AG04449 (cell line): Measurements from ENCODE around the gene DUOXA1.

Experiments used
- CTCF ChIA-PET: fragments of 350-600 bp; formaldehyde crosslinking; extraction: SDS; loops from one replicate; lab custom pipeline; 2021; ENCODE audit warnings: antibody characterized with exemption; lab: Yijun Ruan, JAX
- POLR2A ChIA-PET: fragments of 400-600, 350-600 bp; formaldehyde crosslinking; extraction: SDS; loops from one replicate; lab custom pipeline; 2020; ENCODE audit warnings: antibody characterized with exemption, inconsistent platforms; lab: Yijun Ruan, JAX
- DNase-seq: peaks from one replicate; pipeline ENCODE4 v3.0.0-alpha.2; 2010; ENCODE audit warnings: low read depth, low spot score
- H3K4me3 ChIP-seq: 2 replicates; pipeline ENCODE4 v1.5.1; 2011; ENCODE audit warnings: low read depth, mild to moderate bottlenecking, control low read depth, low read length
- CTCF ChIP-seq: IDR thresholded peaks from one replicate; pipeline ENCODE4 v1.5.1; 2011; ENCODE audit warnings: mild to moderate bottlenecking, moderate library complexity, low read length, control low read depth, inconsistent platforms; ENCODE audit not compliant: insufficient read depth; ENCODE audit errors: missing control alignments

DUOXA1 gene

GRCh38 chr15:45149060-45149459 is 19.4 kb upstream of the DUOXA1 start:
- TF ChIP-seq CTCF: no peak
- CTCF ChIA-PET: interaction anchor here (1.3 to 3.2 kb wide), 6 partner anchors 15 to 56 kb away, joined by 4 to 20 read pairs (median 8); no protein-coding TSS in a partner anchor
- POLR2A ChIA-PET: no interaction called here
- no peak for DNase-seq
- no peak overlapping the region for H3K4me3 ChIP-seq

- POLR2A ChIA-PET: no interaction called here
- no peak overlapping the region for H3K4me3 ChIP-seq
- no peak for TF ChIP-seq CTCF
- DNase-seq: no peak
- CTCF ChIA-PET: interaction anchor here (0.7 to 3.2 kb wide), 6 partner anchors 14 to 56 kb away, joined by 3 to 20 read pairs (median 8); no protein-coding TSS in a partner anchor
Observed at GRCh38 chr15:45148076-45149059, 18.7 kb upstream of the DUOXA1 start.

- no peak for TF ChIP-seq CTCF
- ChIA-PET POLR2A (no interaction called here), CTCF (interaction anchor here (0.7 to 3.2 kb wide), 4 partner anchors 15 to 29 kb away, joined by 3 to 20 read pairs (median 4); no protein-coding TSS in a partner anchor)
- no peak overlapping the region for H3K4me3 ChIP-seq
- no peak for DNase-seq
Observed at GRCh38 chr15:45147606-45148005, 17.9 kb upstream of the DUOXA1 start.

GRCh38 chr15:45146405-45146804 is 16.7 kb upstream of the DUOXA1 start:
- H3K4me3 ChIP-seq: no peak overlapping the region
- ChIA-PET CTCF (interaction anchor here (1.2 to 2.1 kb wide), 4 partner anchors 17 to 28 kb away, joined by 4 to 8 read pairs (median 6); no protein-coding TSS in a partner anchor), POLR2A (no interaction called here)
- TF ChIP-seq CTCF: no peak
- DNase-seq: no peak

- no peak for TF ChIP-seq CTCF
- ChIA-PET CTCF (interaction anchor here (0.9 to 1.0 kb wide), 2 partner anchors 21 to 27 kb away, joined by 3 to 4 read pairs; no protein-coding TSS in a partner anchor), POLR2A (no interaction called here)
- no peak overlapping the region for H3K4me3 ChIP-seq
- no peak for DNase-seq
Observed at GRCh38 chr15:45144775-45145174, 15.1 kb upstream of the DUOXA1 start.

- POLR2A ChIA-PET: no interaction called here
Observed at GRCh38 chr15:45143946-45144345, 14.3 kb upstream of the DUOXA1 start.

More at GRCh38 chr15:45143946-45144345, 14.3 kb upstream of the DUOXA1 start:
- DNase-seq: no peak
- no peak for TF ChIP-seq CTCF
- H3K4me3 ChIP-seq: no peak overlapping the region
- CTCF ChIA-PET: interaction anchor here (1.1 to 1.3 kb wide), 2 partner anchors 19 to 20 kb away, joined by 3 to 5 read pairs; no protein-coding TSS in a partner anchor
